ENCODE data around the gene LDAH.

LDAH gene

DNA sequence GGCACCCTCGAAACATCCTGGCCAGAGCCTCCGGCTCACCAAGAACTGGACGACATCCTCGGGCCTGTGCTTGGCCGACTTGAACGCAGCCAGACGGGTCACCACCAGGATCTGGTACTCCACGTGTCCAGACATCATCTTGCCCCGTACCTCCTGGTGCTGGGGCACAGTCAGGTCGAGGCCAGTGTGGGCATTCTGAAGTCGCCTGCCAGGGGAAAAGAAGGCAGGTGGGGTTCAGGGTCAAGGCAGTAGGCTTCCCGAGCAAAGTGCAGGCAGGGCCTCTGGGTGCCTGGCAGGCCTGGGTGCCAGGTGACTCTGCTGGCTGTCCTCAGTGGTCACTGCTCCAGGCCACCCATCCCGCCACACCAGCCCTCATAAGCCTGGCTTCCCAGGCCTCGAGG, 177.6 kb downstream of the LDAH start:
- Histone ChIP-seq H3K4me2 (ENCODE audit: low read depth, low read length) (no peak overlapping the region), H3K9me2 (replicated peaks; ENCODE audit: insufficient read depth, low read length) (no peaks in the 10 kb centered on the region), H3K27ac (ENCODE audit: low read length) (no peak overlapping the region), H4K20me1 (ENCODE audit: insufficient read depth, low read length) (no peaks in the 10 kb centered on the region), H3F3A (ENCODE audit: insufficient read depth, low read length) (no peaks in the 10 kb centered on the region), H2AFZ (ENCODE audit: low read length) (no peak overlapping the region), H3K79me2 (ENCODE audit: low read length) (peaks cover 26% of the 10 kb centered on the region), H3K9ac (ENCODE audit: low read length) (no peak overlapping the region), H3K36me3 (replicated peaks; ENCODE audit: insufficient read depth, low read length) (no peaks in the 10 kb centered on the region), H3K27me3 (replicated peaks; ENCODE audit: insufficient read depth, low read length) (no peaks in the 10 kb centered on the region), H3K4me1 (ENCODE audit: low read length) (peaks cover 5% of the 10 kb centered on the region), H3K9me3 (replicated peaks; ENCODE audit: insufficient read depth, low read length) (no peaks in the 10 kb centered on the region), H3K4me3 (ENCODE audit: low read length) (no peak overlapping the region)
- no peak for DNase-seq
- no peak for TF ChIP-seq EZH2phosphoT487 (IDR thresholded peaks at IDR 0.05; ENCODE audit: low read length)
- TF ChIP-seq EZH2 (optimal IDR thresholded peaks at IDR 0.05; ENCODE audit: low read depth, low read length), result no peak
- no peak for TF ChIP-seq CTCF (IDR thresholded peaks at IDR 0.05; ENCODE audit: low read length)

DNA sequence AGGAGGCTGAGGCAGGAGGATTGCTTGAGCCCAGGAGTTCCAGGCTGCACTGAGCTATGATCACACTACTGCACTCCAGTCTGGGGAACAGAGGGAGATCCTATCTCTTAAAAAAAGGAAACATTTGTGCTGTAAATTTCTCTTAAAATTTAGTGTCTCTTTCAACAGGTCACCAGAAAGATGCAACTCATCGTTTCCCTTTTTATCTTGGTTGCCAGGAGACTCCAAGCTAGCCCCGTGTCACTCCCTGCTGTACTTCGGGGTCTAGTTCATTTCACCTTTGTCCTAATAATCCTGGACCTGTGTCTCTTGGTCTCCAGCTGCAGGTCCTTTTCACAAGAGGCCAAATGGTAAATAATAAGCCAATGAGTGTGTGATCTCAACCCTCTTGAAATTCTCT, 179.1 kb downstream of the LDAH start:
- no peaks in the 10 kb centered on the region for H3K9me3 ChIP-seq (replicated peaks; ENCODE audit: insufficient read depth, low read length)
- H3K79me2 ChIP-seq (ENCODE audit: low read length), result peaks cover 12% of the 10 kb centered on the region
- H3K27me3 ChIP-seq (replicated peaks; ENCODE audit: insufficient read depth, low read length), result no peaks in the 10 kb centered on the region
- no peak overlapping the region for H3K4me3 ChIP-seq (ENCODE audit: low read length)
- no peaks in the 10 kb centered on the region for H4K20me1 ChIP-seq (ENCODE audit: insufficient read depth, low read length)
- no peak overlapping the region for H3K4me2 ChIP-seq (ENCODE audit: low read depth, low read length)
- H3K4me1 ChIP-seq (ENCODE audit: low read length), result no peaks in the 10 kb centered on the region
- no peak overlapping the region for H2AFZ ChIP-seq (ENCODE audit: low read length)
- no peaks in the 10 kb centered on the region for H3K9me2 ChIP-seq (replicated peaks; ENCODE audit: insufficient read depth, low read length)
- TF ChIP-seq EZH2 (optimal IDR thresholded peaks at IDR 0.05; ENCODE audit: low read depth, low read length), result no peak
- no peak for TF ChIP-seq CTCF (IDR thresholded peaks at IDR 0.05; ENCODE audit: low read length)
- TF ChIP-seq EZH2phosphoT487 (IDR thresholded peaks at IDR 0.05; ENCODE audit: low read length), result no peak
- no peak for DNase-seq
- no peak overlapping the region for H3K9ac ChIP-seq (ENCODE audit: low read length)
- H3K36me3 ChIP-seq (replicated peaks; ENCODE audit: insufficient read depth, low read length), result no peaks in the 10 kb centered on the region
- no peaks in the 10 kb centered on the region for H3F3A ChIP-seq (ENCODE audit: insufficient read depth, low read length)
- no peak overlapping the region for H3K27ac ChIP-seq (ENCODE audit: low read length)

DNA sequence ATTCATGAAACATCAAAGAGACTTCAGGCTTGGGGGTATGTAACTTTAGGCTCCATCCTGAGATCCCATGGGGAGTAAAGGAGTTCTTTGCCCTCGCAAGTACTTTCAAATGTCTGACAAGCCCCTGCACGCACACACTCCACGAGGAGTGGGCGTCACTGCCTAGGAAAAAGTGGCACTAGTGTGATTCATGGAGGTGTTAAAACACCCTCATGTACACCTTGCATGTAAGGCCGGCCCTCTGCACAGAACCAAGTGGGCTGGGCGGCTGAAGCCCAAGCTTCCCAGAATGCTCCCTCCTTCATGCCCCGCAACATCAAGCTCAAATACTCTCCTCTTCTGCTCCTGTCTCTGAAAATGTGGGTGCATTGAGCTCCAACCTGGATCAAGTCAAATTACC, 179.8 kb downstream of the LDAH start:
- H3K9me3 ChIP-seq (replicated peaks; ENCODE audit: insufficient read depth, low read length), result no peaks in the 10 kb centered on the region

More for the DNA sequence above, 179.8 kb downstream of the LDAH start:
- Histone ChIP-seq H4K20me1 (ENCODE audit: insufficient read depth, low read length) (no peaks in the 10 kb centered on the region), H2AFZ (ENCODE audit: low read length) (no peak overlapping the region), H3K4me2 (ENCODE audit: low read depth, low read length) (no peak overlapping the region), H3K36me3 (replicated peaks; ENCODE audit: insufficient read depth, low read length) (no peaks in the 10 kb centered on the region), H3K79me2 (ENCODE audit: low read length) (peaks cover 8% of the 10 kb centered on the region; the same call in 1 of the 2 replicates), H3K9me2 (replicated peaks; ENCODE audit: insufficient read depth, low read length) (no peaks in the 10 kb centered on the region), H3K27ac (ENCODE audit: low read length) (no peak overlapping the region), H3K9ac (ENCODE audit: low read length) (no peak overlapping the region), H3K4me3 (ENCODE audit: low read length) (no peak overlapping the region), H3K4me1 (ENCODE audit: low read length) (no peaks in the 10 kb centered on the region), H3F3A (ENCODE audit: insufficient read depth, low read length) (no peaks in the 10 kb centered on the region), H3K27me3 (replicated peaks; ENCODE audit: insufficient read depth, low read length) (no peaks in the 10 kb centered on the region)
- TF ChIP-seq EZH2 (optimal IDR thresholded peaks at IDR 0.05; ENCODE audit: low read depth, low read length), result no peak
- TF ChIP-seq CTCF (IDR thresholded peaks at IDR 0.05; ENCODE audit: low read length), result no peak
- no peak for DNase-seq
